Measurements from ENCODE around the gene CCDC146. TPM values are rescaled to one million over a fixed set of nuclear protein-coding genes. Genes with fewer than 3 reads are reported as not detected.

The CCDC146 gene
- total and polyA plus RNA-seq, 10 of the 15 experiments (the other 5 are each of a cell fraction or from before 2014, with no cell fraction given) = 0.28 to 5.3 (median 1.3) TPM

DNA sequence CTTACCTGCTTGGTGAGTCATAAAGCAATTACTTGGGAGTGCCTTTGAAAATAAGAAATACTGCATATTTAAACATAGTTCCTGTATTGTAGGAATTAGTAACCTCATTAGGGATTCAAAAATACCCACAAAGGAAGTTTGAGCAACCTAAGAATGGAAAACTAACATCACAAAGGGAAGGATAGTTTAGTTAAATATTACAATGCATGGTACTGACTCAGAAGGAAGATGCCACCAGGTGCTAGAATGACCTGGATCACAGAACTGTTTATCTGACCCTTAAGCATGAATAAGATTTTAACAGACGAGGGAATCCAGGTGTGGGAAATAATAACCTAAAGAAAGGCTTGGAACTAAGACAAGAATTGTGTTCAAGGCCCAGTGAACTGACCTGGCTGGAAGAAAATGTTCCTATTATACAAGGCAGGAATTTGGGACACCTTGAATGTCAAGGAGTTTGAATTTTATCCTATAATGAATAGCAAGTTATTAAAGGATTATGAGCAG lies 187.4 kb downstream of the CCDC146 start:
- no peak overlapping the region for H3K9ac ChIP-seq (ENCODE audit: control insufficient read depth, insufficient read depth, low read length)
- ChIA-PET POLR2A (no interaction called here), SMC1A (ENCODE audit: uncharacterized antibody, unreplicated experiment) (no interaction called here), CTCF (no interaction called here), RAD21 (ENCODE audit: unreplicated experiment) (no interaction called here)
- peaks cover 3 to 4% of the 10 kb centered on the region in 2 experiments; a peak in 2 of 4 replicates for H3K36me3 ChIP-seq (ENCODE audit: control insufficient read depth in 2 of 2, insufficient read depth in 2 of 2, low read length in 1 of 2)
- DNase-seq (ENCODE audit: low read depth, low spot score) (no peak), ATAC-seq (no peak), FAIRE-seq (no peak)
- no peak overlapping the region for H2AFZ ChIP-seq (ENCODE audit: control insufficient read depth, low read depth, low read length)
- in situ Hi-C loops (cut with MboI) = no loop called here
- H3K4me2 ChIP-seq (ENCODE audit: control insufficient read depth, insufficient read depth) = no peak overlapping the region
- no peaks in the 10 kb centered on the region for H3K27me3 ChIP-seq (replicated peaks in 1 of 2; ENCODE audit: control insufficient read depth in 2 of 2, insufficient read depth in 2 of 2, low read length in 1 of 2)
- no peaks in the 10 kb centered on the region for H4K20me1 ChIP-seq (ENCODE audit: control insufficient read depth, insufficient read depth)
- H3K9me3 ChIP-seq (replicated peaks; ENCODE audit: control insufficient read depth, insufficient read depth, low read length) = no peaks in the 10 kb centered on the region
- intact Hi-C loops (cut with micrococcal nuclease; ENCODE audit: unreplicated experiment) = no loop called here
- no peak overlapping the region for H3K4me3 ChIP-seq
- no peak overlapping the region for H3K27ac ChIP-seq (ENCODE audit: control insufficient read depth, insufficient read depth)
- H3K4me1 ChIP-seq (ENCODE audit: control insufficient read depth, insufficient read depth, low read length) = no peaks in the 10 kb centered on the region
- no peaks in the 10 kb centered on the region for H3K79me2 ChIP-seq (ENCODE audit: control insufficient read depth, insufficient read depth, low read length)
- WGBS (ENCODE audit: insufficient coverage, insufficient replicate concordance, low lambda C conversion rate, missing lambda C conversion rate) = 94% methylated on average over 1 of the region's 1 CpG
- no TSS peak for BruUV-seq (replicated peaks)
- TF ChIP-seq, protein P1, sequence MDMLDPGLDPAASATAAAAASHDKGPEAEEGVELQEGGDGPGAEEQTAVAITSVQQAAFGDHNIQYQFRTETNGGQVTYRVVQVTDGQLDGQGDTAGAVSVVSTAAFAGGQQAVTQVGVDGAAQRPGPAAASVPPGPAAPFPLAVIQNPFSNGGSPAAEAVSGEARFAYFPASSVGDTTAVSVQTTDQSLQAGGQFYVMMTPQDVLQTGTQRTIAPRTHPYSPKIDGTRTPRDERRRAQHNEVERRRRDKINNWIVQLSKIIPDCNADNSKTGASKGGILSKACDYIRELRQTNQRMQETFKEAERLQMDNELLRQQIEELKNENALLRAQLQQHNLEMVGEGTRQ (IDR thresholded peaks at IDR 0.05; ENCODE audit: borderline replicate concordance, low read depth, low read length) = no peak
- TF ChIP-seq, protein P2, sequence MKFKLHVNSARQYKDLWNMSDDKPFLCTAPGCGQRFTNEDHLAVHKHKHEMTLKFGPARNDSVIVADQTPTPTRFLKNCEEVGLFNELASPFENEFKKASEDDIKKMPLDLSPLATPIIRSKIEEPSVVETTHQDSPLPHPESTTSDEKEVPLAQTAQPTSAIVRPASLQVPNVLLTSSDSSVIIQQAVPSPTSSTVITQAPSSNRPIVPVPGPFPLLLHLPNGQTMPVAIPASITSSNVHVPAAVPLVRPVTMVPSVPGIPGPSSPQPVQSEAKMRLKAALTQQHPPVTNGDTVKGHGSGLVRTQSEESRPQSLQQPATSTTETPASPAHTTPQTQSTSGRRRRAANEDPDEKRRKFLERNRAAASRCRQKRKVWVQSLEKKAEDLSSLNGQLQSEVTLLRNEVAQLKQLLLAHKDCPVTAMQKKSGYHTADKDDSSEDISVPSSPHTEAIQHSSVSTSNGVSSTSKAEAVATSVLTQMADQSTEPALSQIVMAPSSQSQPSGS (IDR thresholded peaks at IDR 0.05; ENCODE audit: low read length) = no peak
- TF ChIP-seq ZNF384 (IDR thresholded peaks at IDR 0.05; ENCODE audit: borderline replicate concordance, low read depth, low read length) (no peak), ZBED1 (IDR thresholded peaks at IDR 0.05; ENCODE audit: borderline replicate concordance) (no peak), RUNX3 (IDR thresholded peaks at IDR 0.05; ENCODE audit: low read length) (no peak), FOXM1 (IDR thresholded peaks at IDR 0.05; ENCODE audit: low read depth, low read length) (no peak), EED (IDR thresholded peaks at IDR 0.05; ENCODE audit: low read depth) (no peak)

Data from GM12878 (cell line).